UCSD-AML1 (cell line): Measurements from ENCODE around the gene NENF.
A peak's percentile ranks its signal among the peaks of the same experiment; 100 is the strongest.
"Not testable (repeated sequence)": the region's sequence is repeated elsewhere in the genome, so short reads cannot be mapped to it uniquely, and the experiment has no call there.

Experiments used
- DNase-seq: peaks from one replicate; lab custom pipeline; 2025; ENCODE audit not compliant: unreplicated experiment; lab: John Stamatoyannopoulos, UW

Gene NENF

GRCh38 chr1:212458817-212459216, 26.1 kb downstream of the NENF start:
- peak; percentile 19 for DNase-seq

- DNase-seq, result no peak
Observed at GRCh38 chr1:212459656-212460055, 26.9 kb downstream of the NENF start.

GRCh38 chr1:212460376-212460775, 27.7 kb downstream of the NENF start:
- no peak for DNase-seq

GRCh38 chr1:212461916-212462660, 29.4 kb downstream of the NENF start:
- no peak for DNase-seq

GRCh38 chr1:212463565-212464285, 31.0 kb downstream of the NENF start:
- no peak for DNase-seq

GRCh38 chr1:212465311-212465710, 32.6 kb downstream of the NENF start:
- no peak for DNase-seq

GRCh38 chr1:212466437-212466836, 33.7 kb downstream of the NENF start:
- DNase-seq, result no peak

GRCh38 chr1:212466898-212467650, 34.4 kb downstream of the NENF start:
- no peak for DNase-seq

- no peak for DNase-seq
Observed at GRCh38 chr1:212467843-212468482, 35.2 kb downstream of the NENF start.

GRCh38 chr1:212470059-212470458, 37.3 kb downstream of the NENF start:
- DNase-seq, result no peak

GRCh38 chr1:212471286-212471685, 38.6 kb downstream of the NENF start:
- DNase-seq, result no peak

- no peak for DNase-seq
Observed at GRCh38 chr1:212471891-212472675, 39.4 kb downstream of the NENF start.

- no peak for DNase-seq
Observed at GRCh38 chr1:212473729-212474128, 41.0 kb downstream of the NENF start.

- no peak for DNase-seq
Observed at GRCh38 chr1:212475151-212475550, 42.4 kb downstream of the NENF start.

- not testable (repeated sequence) for DNase-seq
Observed at GRCh38 chr1:212475831-212476230, 43.1 kb downstream of the NENF start.

GRCh38 chr1:212477014-212477679, 44.4 kb downstream of the NENF start:
- peak; percentile 68 for DNase-seq

GRCh38 chr1:212477680-212478466, 45.2 kb downstream of the NENF start:
- no peak for DNase-seq

- DNase-seq, result no peak
Observed at GRCh38 chr1:212478467-212479025, 45.8 kb downstream of the NENF start.

GRCh38 chr1:212479188-212479587, 46.5 kb downstream of the NENF start:
- DNase-seq, result no peak
